Tibial nerve (tissue), 4 donors: ENCODE data around the gene LTBP3.

Experiments
- EP300 ChIP-seq, 2 donors: sonication (generic); formaldehyde crosslinking; IDR thresholded peaks; one replicate each; pipeline ENCODE4 v1.6.1; 2017; ENCODE audit warnings: antibody characterized with exemption in 2 of 2, mild to moderate bottlenecking in 1 of 2
- POLR2A ChIP-seq, 2 donors: fragments of 450-650 bp; IDR thresholded peaks; one replicate each; pipeline ENCODE4 v1.6.1; 2017; ENCODE audit warnings: antibody characterized with exemption in 2 of 2, mild to moderate bottlenecking in 2 of 2, moderate library complexity in 2 of 2
- TF ChIP-seq, protein P1 (sequence below), 5 experiments: fragments of 200-600 bp in 3 of 5; fragments of 450-650 bp in 2 of 5; sonication (generic) in 3 of 5; IDR thresholded peaks; one replicate each; pipeline ENCODE4 v1.5.1; 2016 to 2019; ENCODE audit warnings: antibody characterized with exemption in 5 of 5, mild to moderate bottlenecking in 3 of 5, moderate library complexity in 2 of 5

- no peak for TF ChIP-seq EP300 (IDR thresholded peaks at IDR 0.05)
- TF ChIP-seq, protein P1, sequence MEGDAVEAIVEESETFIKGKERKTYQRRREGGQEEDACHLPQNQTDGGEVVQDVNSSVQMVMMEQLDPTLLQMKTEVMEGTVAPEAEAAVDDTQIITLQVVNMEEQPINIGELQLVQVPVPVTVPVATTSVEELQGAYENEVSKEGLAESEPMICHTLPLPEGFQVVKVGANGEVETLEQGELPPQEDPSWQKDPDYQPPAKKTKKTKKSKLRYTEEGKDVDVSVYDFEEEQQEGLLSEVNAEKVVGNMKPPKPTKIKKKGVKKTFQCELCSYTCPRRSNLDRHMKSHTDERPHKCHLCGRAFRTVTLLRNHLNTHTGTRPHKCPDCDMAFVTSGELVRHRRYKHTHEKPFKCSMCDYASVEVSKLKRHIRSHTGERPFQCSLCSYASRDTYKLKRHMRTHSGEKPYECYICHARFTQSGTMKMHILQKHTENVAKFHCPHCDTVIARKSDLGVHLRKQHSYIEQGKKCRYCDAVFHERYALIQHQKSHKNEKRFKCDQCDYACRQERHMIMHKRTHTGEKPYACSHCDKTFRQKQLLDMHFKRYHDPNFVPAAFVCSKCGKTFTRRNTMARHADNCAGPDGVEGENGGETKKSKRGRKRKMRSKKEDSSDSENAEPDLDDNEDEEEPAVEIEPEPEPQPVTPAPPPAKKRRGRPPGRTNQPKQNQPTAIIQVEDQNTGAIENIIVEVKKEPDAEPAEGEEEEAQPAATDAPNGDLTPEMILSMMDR (IDR thresholded peaks at IDR 0.05), result no peak
- no peak for TF ChIP-seq POLR2A (IDR thresholded peaks at IDR 0.05)
These were observed 19.0 kb downstream of the LTBP3 start for GRCh38 chr11:65538915-65539743.
